CD4-positive, CD25-positive, alpha-beta regulatory T cell (primary cell): Measurements from ENCODE around the gene DCBLD2. TPM values are rescaled to one million over a fixed set of nuclear protein-coding genes. Genes with fewer than 3 reads are reported as not detected.

Source experiments
- ATAC-seq, 2 donors: fragments of 150-1000 bp; cut with Tn5 transposase; one replicate each; pipeline ENCODE4 v1.10.0; 2021; ENCODE audit warnings: low read depth in 2 of 2, moderate number of reproducible peaks in 2 of 2, moderate library complexity in 1 of 2
- DNase-seq, 3 donors: peaks; one replicate each; pipeline versions ENCODE4 v3.0.0 to v3.0.0-alpha.2; 2012 to 2022; ENCODE audit warnings: mixed read lengths in 1 of 3
- H3K27ac ChIP-seq: one replicate; pipeline ENCODE4 v1.7.0; 2013; ENCODE audit warnings: mild to moderate bottlenecking, low read length; ENCODE audit not compliant: insufficient read depth, poor library complexity, severe bottlenecking
- H3K27me3 ChIP-seq: one replicate; pipeline ENCODE4 v1.7.0; 2013; ENCODE audit warnings: low read length; ENCODE audit not compliant: control insufficient read depth, insufficient read depth
- H3K36me3 ChIP-seq: one replicate; pipeline ENCODE4 v1.7.0; 2013; ENCODE audit warnings: mild to moderate bottlenecking, low read length, moderate library complexity; ENCODE audit not compliant: control insufficient read depth, insufficient read depth
- H3K4me1 ChIP-seq: 2 replicates; pipeline ENCODE4 v1.7.0; 2013; ENCODE audit warnings: mild to moderate bottlenecking, low read length; ENCODE audit not compliant: insufficient read depth, control insufficient read depth, poor library complexity, severe bottlenecking
- H3K4me3 ChIP-seq: one replicate; pipeline ENCODE4 v1.7.0; 2013; ENCODE audit warnings: low read depth, mild to moderate bottlenecking, low read length, moderate library complexity
- H3K9me3 ChIP-seq, 2 experiments: 1 replicate in 1 of 2; 2 replicates in 1 of 2; pipeline ENCODE4 v1.7.0; 2013; ENCODE audit warnings: low read length in 2 of 2, mild to moderate bottlenecking in 1 of 2, moderate library complexity in 1 of 2; ENCODE audit not compliant: control insufficient read depth in 2 of 2
- H3K27ac Mint-ChIP-seq, 3 donors: one replicate each; pipeline ENCODE4 v1.8.0; 2020 to 2022; ENCODE audit warnings: mild to moderate bottlenecking in 3 of 3, mixed read lengths in 3 of 3, moderate library complexity in 2 of 3
- H3K27me3 Mint-ChIP-seq: one replicate; pipeline ENCODE4 v1.8.0; 2022; ENCODE audit warnings: mild to moderate bottlenecking, mixed read lengths
- H3K36me3 Mint-ChIP-seq: one replicate; pipeline ENCODE4 v1.8.0; 2020; ENCODE audit warnings: mixed read lengths
- H3K4me1 Mint-ChIP-seq, 4 donors: one replicate each; pipeline ENCODE4 v1.8.0; 2020 to 2022; ENCODE audit warnings: mixed read lengths in 4 of 4, mild to moderate bottlenecking in 1 of 4
- H3K4me3 Mint-ChIP-seq, 4 donors: one replicate each; pipeline ENCODE4 v1.8.0; 2020 to 2022; ENCODE audit warnings: mild to moderate bottlenecking in 4 of 4, mixed read lengths in 4 of 4, moderate library complexity in 3 of 4
- H3K9me3 Mint-ChIP-seq, 7 donors: one replicate each; pipeline ENCODE4 v1.8.0; 2020 to 2022; ENCODE audit warnings: mixed read lengths in 7 of 7, mild to moderate bottlenecking in 3 of 7, moderate library complexity in 2 of 7
- polyA plus RNA-seq, 4 donors: library from polyadenylated mRNA; unstranded; fragments of 300-500 nt; fragmentation: Illumina TruSeq; gene quantifications; one replicate each; pipeline ENCODE4 v1.2.3, GENCODE V29; 2021
- total RNA-seq: library from RNA; stranded (reverse); gene quantifications from one replicate; pipeline ENCODE4 v1.2.3, GENCODE V29; 2022

The DCBLD2 gene
- total and polyA plus RNA-seq, 5 donors from 2014 or later, result 0.18 to 1.5 (median 0.74) TPM

DNA sequence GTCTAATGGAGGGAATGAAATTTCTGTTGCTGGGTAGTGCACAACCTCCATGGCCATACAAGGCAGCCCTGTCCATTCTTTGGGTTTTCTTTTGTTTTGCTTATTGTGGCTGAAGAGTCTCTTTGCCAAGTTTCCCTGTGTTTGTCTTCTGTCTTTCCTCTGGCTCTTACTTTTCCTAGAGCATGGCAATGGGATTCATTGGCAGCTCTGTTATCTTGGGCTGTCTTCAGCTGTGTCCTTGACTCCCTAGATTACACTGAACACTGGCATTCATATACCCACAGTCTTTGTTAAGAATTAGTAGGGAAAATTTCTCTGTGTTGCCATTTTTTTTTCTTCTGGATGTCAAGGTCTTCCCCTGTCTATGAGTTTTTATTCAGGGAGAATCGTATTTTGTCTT lies 16.1 kb upstream of the DCBLD2 start:
- no peaks in the 10 kb centered on the region for H3K36me3 Mint-ChIP-seq
- H3K27me3 ChIP-seq, result no peaks in the 10 kb centered on the region
- H3K27me3 Mint-ChIP-seq, result peaks cover 18% of the 10 kb centered on the region
- ATAC-seq, result no peak
- no peaks in the 10 kb centered on the region for H3K9me3 ChIP-seq
- H3K27ac Mint-ChIP-seq, result no peak overlapping the region
- no peaks in the 10 kb centered on the region for H3K4me1 Mint-ChIP-seq
- no peak overlapping the region for H3K27ac ChIP-seq
- H3K9me3 Mint-ChIP-seq, result peaks cover 0 to 5% (median 0%) of the 10 kb centered on the region in 7 donors
- no peak overlapping the region for H3K4me3 Mint-ChIP-seq
- no peak for DNase-seq
- no peaks in the 10 kb centered on the region for H3K36me3 ChIP-seq
- H3K4me1 ChIP-seq, result no peaks in the 10 kb centered on the region
- H3K4me3 ChIP-seq, result no peak overlapping the region

- no peak for DNase-seq
- Histone ChIP-seq H3K4me1 (no peaks in the 10 kb centered on the region), H3K27me3 (no peaks in the 10 kb centered on the region), H3K27ac (no peak overlapping the region), H3K4me3 (no peak overlapping the region), H3K36me3 (no peaks in the 10 kb centered on the region), H3K9me3 (peaks cover 0 to 2% of the 10 kb centered on the region in 2 experiments)
- Mint-ChIP-seq H3K9me3 (peaks cover 0 to 9% (median 1%) of the 10 kb centered on the region in 7 donors), H3K27ac (no peak overlapping the region), H3K4me1 (no peaks in the 10 kb centered on the region), H3K4me3 (no peak overlapping the region), H3K27me3 (peaks cover 21% of the 10 kb centered on the region), H3K36me3 (no peaks in the 10 kb centered on the region)
- ATAC-seq, result no peak
Measured at GRCh38 chr3:98914210-98915080, 12.9 kb upstream of the DCBLD2 start.

DNA sequence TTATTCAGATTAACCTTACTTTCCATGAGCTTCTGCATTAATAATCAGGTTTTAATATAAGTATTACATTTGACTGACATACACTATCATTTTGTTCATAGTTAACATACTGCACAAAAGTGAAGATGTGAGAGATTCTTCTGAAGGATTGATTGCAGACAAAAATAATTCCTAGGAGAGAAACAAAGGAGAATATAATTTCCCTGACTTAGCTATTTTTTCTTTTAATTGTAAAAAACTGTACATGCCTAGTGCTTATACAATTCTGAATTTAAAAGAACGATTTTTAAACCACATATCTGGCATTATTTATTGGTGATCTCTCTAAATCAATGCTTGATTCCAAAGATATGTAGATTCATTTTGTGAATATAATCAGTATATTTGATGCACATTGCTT lies 11.0 kb upstream of the DCBLD2 start:
- no peaks in the 10 kb centered on the region for H3K4me1 ChIP-seq
- DNase-seq, result no peak
- no peak overlapping the region for H3K4me3 Mint-ChIP-seq
- peaks cover 0 to 9% (median 4%) of the 10 kb centered on the region in 7 donors for H3K9me3 Mint-ChIP-seq
- peaks cover 21% of the 10 kb centered on the region for H3K27me3 Mint-ChIP-seq
- no peaks in the 10 kb centered on the region for H3K36me3 ChIP-seq
- no peak overlapping the region for H3K27ac Mint-ChIP-seq
- no peaks in the 10 kb centered on the region for H3K27me3 ChIP-seq
- H3K36me3 Mint-ChIP-seq, result no peaks in the 10 kb centered on the region
- H3K4me1 Mint-ChIP-seq, result no peaks in the 10 kb centered on the region
- no peak overlapping the region for H3K4me3 ChIP-seq
- no peak overlapping the region for H3K27ac ChIP-seq
- no peak for ATAC-seq
- peaks cover 0 to 2% of the 10 kb centered on the region in 2 experiments for H3K9me3 ChIP-seq

- H3K36me3 Mint-ChIP-seq, result no peaks in the 10 kb centered on the region
- H3K36me3 ChIP-seq, result no peaks in the 10 kb centered on the region
- no peak overlapping the region for H3K4me3 Mint-ChIP-seq
- no peak for ATAC-seq
- peaks cover 4 to 11% (median 7%) of the 10 kb centered on the region in 4 donors for H3K4me1 Mint-ChIP-seq
- no peak for DNase-seq
- H3K4me3 ChIP-seq, result no peak overlapping the region
- peaks cover 27% of the 10 kb centered on the region for H3K27me3 Mint-ChIP-seq
- H3K27me3 ChIP-seq, result peaks cover 2% of the 10 kb centered on the region
- no peak overlapping the region for H3K27ac Mint-ChIP-seq
- peaks cover 8% of the 10 kb centered on the region for H3K4me1 ChIP-seq
- H3K27ac ChIP-seq, result no peak overlapping the region
- peaks cover 0 to 2% of the 10 kb centered on the region in 2 experiments for H3K9me3 ChIP-seq
- peaks cover 0 to 11% (median 4%) of the 10 kb centered on the region in 7 donors for H3K9me3 Mint-ChIP-seq
Measured at GRCh38 chr3:98906230-98906629, 4.7 kb upstream of the DCBLD2 start.

- Histone ChIP-seq H3K4me1 (peaks cover 16% of the 10 kb centered on the region), H3K27me3 (peaks cover 12% of the 10 kb centered on the region), H3K27ac (no peak overlapping the region), H3K4me3 (no peak overlapping the region), H3K9me3 (no peaks in the 10 kb centered on the region), H3K36me3 (no peaks in the 10 kb centered on the region)
- no peaks in the 10 kb centered on the region for H3K36me3 Mint-ChIP-seq
- H3K9me3 Mint-ChIP-seq, result peaks cover 0 to 6% (median 0%) of the 10 kb centered on the region in 7 donors
- peaks cover 4 to 28% (median 7%) of the 10 kb centered on the region in 4 donors for H3K4me1 Mint-ChIP-seq
- H3K27ac Mint-ChIP-seq, result no peak overlapping the region
- H3K4me3 Mint-ChIP-seq, result peak overlapping the region in 2 of 4 donors; percentile 6 to 45
- DNase-seq (no peak), ATAC-seq (no peak)
- H3K27me3 Mint-ChIP-seq, result peaks cover 36% of the 10 kb centered on the region
Measured at GRCh38 chr3:98903705-98904481, 2.4 kb upstream of the DCBLD2 start.

DNA sequence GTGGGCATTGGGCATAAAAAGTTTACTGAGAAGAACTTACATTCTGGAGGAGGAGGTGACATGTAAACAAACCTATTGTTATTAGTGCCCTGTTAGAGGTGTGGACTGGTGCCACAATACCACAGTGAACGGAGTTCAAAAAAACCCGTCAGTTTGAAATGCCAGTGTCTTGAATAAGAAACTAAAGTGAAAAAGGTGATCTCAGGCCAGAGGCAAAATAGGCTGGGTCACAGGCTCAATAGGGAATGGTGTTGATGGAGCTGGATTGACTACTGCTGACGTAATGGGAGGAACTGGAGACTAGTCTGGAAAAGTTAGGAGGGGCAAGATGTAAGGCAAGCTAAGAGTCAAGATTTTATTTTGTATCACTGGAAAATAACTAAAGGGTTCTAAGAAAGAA lies 1.6 kb upstream of the DCBLD2 start:
- Mint-ChIP-seq H3K27ac (peak overlapping the region in 1 of 3 donors; percentile 57), H3K27me3 (peaks cover 36% of the 10 kb centered on the region), H3K4me3 (peak overlapping the region; percentile 10 to 98 (median 56)), H3K36me3 (no peaks in the 10 kb centered on the region), H3K4me1 (peaks cover 4 to 28% (median 7%) of the 10 kb centered on the region in 4 donors), H3K9me3 (peaks cover 0 to 4% (median 0%) of the 10 kb centered on the region in 7 donors)
- no peaks in the 10 kb centered on the region for H3K9me3 ChIP-seq
- H3K27ac ChIP-seq, result no peak overlapping the region
- DNase-seq, result no peak
- peaks cover 16% of the 10 kb centered on the region for H3K4me1 ChIP-seq
- peaks cover 12% of the 10 kb centered on the region for H3K27me3 ChIP-seq
- no peaks in the 10 kb centered on the region for H3K36me3 ChIP-seq
- ATAC-seq, result no peak
- no peak overlapping the region for H3K4me3 ChIP-seq

DNA sequence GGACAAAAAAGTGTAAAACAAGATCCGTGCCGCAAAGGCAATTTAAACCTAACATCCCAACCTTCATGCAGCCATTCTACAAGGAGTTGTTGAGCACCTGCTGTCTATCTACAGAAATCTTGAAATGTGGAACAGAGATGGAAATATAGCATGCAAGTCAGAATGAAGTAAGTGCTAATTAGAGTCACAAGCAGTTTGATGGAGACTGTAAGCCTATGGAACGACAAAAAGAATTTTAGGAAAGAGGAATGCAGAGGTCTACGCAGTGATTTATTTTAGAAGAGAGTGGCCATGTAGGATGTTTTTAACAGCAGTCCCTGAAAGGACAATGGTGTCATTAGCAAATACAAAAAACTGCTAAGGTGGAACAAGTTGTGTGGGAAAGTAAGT lies 851 bp upstream of the DCBLD2 start:
- Histone ChIP-seq H3K36me3 (no peaks in the 10 kb centered on the region), H3K27ac (no peak overlapping the region), H3K4me3 (peak overlapping the region; percentile 60), H3K27me3 (peaks cover 12% of the 10 kb centered on the region), H3K9me3 (no peaks in the 10 kb centered on the region), H3K4me1 (peaks cover 16% of the 10 kb centered on the region)
- H3K4me1 Mint-ChIP-seq, result peaks cover 4 to 28% (median 7%) of the 10 kb centered on the region in 4 donors
- H3K36me3 Mint-ChIP-seq, result no peaks in the 10 kb centered on the region
- DNase-seq (peak in 1 of 3 donors; percentile 5), ATAC-seq (no peak)
- H3K4me3 Mint-ChIP-seq, result peak overlapping the region; percentile 93 to 98 (median 94)
- peaks cover 0 to 4% (median 0%) of the 10 kb centered on the region in 7 donors for H3K9me3 Mint-ChIP-seq
- H3K27ac Mint-ChIP-seq, result peak overlapping the region in 2 of 3 donors; percentile 59 to 86
- peaks cover 36% of the 10 kb centered on the region for H3K27me3 Mint-ChIP-seq
